ENCODE measurements around the gene ZNF763.
"Not testable (repeated sequence)": the region's sequence is repeated elsewhere in the genome, so short reads cannot be mapped to it uniquely, and the experiment has no call there.

Gene ZNF763

DNA sequence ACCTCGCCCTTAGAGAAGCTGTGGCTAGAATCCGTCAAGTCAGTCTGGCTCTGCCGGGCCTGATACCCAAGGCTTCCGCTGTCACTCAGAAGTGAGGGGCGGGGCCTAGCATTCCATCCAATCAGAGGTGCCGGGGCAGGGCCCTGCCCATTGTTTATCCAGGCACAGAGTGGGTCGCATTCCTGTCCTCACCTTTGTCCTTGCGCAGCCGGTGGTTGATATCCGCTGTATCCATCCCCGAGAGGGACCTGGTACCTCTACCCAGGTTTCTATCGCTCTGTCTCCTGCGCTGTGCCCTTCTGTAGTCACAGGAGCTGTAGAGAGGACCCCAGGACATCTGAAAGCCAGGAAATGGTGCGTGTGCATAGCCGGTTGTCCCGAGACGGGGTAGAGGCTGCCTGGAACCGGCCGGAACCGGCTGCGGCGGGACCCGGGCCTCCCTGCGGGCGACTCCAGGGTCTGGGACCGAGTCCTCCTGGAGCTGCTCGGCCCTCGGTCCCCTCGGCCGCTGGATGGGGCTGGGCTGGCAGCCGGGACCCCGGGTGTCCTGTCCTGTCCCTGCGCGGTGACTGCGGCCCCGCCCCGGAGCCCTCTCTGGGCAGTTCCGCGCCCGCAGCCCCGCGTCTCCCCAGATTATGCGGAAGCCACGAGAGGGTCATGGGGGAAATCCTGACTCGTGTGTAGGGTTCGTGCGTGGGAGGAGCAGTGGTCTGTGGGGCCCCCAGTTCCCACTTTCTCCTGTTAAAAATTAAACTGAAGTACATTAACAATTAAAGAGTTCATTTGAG is at the start of gene ZNF763:
Gene ZNF763, plus strand, starts transcription at position 183 of the 788 bp plus-strand sequence. Its CDS starts 169 bp downstream, at position 352.
- DNase-seq, result peak; percentile 36

DNA sequence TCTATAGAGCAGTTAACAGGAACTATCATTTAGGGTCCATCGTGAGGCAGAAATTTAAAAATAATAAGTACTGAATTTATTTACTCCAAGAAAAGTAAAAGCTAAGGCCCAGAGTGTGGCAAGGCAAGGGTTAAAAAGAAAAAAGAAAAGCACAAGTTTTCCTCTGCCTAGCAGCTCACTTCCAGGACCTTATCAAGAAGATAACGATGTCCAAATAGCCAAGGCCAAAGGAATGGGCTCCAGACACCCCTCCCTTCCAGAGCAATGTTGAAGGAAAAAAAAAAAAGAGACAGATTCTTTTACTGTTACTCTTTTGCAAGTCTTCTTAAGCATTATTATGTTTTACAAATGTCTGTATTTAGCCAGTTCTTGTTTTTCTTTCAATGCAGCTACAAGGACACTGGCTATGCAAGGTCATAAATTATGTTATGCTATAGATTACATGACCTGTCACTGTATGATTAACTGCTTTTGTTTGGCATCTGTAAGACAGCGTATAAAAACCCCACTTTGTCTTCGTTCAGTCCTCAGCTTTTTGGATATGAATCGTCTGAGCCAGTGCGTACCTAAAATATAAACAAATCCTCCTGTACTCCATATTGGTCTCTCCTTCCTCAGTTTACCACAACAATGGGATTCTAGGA is 42.9 kb upstream of the ZNF763 start:
- DNase-seq, result no peak

DNA sequence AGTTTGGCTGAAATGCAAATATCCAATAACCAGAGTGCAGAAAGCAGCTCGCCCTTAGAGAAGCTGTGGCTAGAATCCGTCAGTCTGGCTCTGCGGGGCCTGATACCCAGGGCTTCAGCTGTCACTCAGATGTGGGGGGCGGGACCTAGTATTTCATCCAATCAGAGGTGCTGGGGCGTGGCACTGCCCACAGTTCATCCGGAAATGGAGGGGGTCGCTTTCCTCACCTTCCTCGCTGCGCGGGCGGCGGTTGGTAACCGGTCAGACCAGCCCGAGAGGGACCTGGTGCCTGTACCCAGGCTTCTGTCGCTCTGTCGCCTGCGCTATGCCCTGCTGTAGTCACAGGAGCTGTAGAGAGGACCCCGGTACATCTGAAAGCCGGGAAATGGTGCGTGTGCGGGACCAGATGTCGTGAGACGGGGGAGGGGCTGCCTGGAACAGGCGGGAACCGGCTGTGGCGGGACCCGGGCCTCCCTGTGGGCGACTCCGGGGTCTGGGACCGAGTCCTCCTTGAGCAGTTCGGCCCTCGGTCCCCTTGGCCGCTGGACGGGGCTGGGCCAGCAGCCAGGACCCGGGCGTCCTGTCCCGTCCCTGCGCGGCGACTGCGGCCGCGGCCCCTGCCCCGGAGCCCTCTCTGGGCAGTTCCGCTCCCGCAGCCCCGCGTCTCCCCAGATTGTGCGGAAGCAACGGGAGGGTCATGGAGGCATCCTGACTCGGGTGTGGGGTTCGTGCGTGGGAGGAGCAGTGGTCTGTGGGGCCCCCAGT is 39.8 kb upstream of the ZNF763 start, which contains the start of gene ZNF700:
Gene ZNF700, plus strand, starts transcription at position 222 of the 765 bp plus-strand sequence. Its CDS starts 104 bp downstream, at position 326.
- peak; percentile 81 for DNase-seq

DNA sequence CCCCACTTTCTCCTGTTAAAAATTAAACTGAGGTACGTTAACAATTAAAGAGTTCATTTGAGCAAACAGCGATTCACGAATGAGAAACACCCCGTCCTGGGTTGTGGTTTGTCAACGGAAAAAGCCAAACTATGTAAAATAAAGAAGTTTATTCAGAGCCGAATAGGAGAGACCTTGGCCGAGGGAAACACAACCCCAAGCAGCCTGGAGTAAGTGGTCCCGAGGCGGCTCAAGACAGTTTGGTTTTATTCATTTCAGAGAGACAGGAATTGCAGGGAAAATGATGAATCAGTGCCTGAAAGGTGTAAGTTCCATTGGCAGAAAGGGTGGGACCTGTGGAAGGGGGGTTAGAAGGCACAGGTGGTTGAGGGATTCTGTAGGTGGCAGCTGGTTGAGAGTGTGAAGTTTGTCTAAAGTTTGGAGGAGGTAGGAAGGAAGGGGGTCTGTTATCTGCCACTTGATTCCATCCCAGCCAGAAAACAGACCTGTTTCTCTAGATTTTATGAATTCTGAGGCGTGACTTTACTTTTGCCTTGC is 39.1 kb upstream of the ZNF763 start:
- not testable (repeated sequence) for DNase-seq

DNA sequence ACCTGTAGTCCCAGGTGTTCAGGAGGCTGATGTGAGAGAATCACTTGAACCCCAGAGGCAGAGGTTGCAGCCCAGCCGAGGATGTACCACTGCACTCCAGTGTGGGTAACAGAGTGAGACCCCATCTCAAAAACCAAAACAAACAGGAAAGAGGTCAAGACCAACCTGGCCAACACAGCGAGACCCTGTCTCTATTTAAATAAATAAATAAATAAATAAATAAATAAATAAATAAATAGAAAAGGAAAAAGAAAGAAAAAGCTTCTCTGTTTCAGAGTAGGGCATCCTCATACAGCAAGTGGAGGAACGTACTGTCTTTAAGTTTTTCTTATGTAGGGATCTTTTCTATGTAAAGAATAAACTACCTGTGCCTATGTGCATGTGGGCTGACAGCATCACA is 37.6 kb upstream of the ZNF763 start:
- DNase-seq, result no peak

DNA sequence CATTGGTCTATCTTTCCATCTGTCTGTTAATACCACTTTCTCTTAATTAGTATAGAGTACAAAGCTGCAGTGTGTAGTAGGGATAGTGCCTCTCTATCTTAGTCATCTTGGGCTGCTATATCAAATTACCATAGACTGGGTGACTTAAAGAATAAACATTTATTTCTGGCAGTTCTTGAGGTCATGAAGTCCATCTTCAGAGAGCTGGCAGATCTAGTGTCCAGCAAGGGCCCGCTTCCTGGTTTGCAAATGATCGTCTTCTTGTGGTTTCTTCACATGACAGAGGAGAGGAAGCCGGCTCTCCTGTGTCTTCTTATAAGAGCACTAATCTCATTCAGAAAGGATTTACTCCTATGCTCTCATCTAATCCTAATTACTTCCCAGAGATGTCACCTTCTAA is 33.8 kb upstream of the ZNF763 start:
- no peak for DNase-seq

DNA sequence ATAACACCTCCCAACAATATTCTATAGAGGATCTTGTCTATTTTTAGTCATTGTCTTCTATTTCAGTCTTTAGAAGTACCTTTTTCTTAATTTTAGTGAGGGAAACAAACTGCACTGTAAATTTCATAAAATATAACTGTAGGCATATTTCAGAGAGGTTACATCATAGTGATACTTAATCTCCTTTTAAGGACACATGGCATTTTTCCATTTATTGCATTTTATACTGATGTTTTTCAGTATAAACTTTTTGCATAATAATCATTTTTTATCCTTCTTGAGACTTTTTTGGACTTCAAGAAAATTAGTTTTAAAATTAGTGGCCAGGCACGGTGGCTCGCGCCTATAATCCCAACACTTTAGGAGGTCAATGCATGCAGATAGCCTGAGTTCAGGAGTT is 33.3 kb upstream of the ZNF763 start:
- DNase-seq, result no peak

DNA sequence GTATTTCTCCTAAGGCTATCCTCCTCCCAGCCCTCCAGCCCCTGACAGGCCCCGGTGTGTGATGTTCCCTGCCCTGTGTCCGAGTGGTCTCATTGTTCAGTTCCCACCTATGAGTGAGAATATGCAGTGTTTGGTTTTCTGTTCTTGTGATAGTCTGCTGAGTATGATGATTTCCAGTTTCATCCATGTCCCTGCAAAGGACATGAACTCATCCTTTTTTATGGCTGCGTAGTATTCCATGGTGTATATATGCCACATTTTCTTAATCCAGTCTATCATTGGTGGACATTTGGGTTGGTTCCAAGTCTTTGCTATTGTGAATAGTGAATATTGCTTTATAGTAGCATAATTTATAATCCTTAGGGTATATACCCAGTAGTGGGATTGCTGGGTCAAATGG is 29.0 kb upstream of the ZNF763 start:
- DNase-seq, result not testable (repeated sequence)

DNA sequence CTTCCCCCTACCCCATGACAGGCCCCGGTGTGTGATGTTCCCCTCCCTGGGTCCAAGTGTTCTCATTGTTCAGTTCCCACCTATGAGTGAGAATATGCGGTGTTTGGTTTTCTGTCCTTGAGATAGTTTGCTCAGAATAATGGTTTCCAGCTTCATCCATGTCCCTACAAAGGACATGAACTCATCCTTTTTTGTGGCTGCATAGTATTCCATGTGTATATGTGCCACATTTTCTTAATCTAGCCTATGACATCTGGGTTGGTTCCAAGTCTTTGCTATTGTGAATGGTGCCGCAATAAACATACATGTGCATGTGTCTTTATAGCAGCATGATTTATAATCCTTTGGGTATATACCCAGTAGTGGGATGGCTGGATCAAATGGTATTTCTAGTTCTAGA is 26.5 kb upstream of the ZNF763 start:
- not testable (repeated sequence) for DNase-seq

DNA sequence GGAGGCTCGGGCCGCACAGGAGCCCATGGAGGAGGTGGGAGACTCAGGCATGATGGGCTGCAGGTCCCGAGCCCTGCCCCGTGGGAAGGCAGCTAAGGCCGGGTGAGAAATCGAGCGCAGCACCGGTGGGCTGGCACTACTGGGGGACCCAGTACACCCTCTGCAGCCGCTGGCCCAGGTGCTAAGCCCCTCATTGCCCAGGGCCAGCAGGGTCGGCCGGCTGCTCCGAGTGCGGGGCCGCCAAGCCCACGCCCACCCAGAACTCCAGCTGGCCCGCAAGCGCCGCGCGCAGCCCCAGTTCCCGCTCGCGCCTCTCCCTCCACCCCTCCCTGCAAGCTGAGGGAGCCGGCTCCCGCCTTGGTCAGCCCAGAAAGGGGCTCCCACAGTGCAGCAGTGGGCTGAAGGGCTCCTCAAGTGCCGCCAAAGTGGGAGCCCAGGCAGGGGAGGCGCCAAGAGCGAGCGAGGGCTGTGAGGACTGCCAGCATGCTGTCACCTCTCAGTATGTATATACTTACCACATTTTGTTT is 23.4 kb upstream of the ZNF763 start:
- DNase-seq, result not testable (repeated sequence)

DNA sequence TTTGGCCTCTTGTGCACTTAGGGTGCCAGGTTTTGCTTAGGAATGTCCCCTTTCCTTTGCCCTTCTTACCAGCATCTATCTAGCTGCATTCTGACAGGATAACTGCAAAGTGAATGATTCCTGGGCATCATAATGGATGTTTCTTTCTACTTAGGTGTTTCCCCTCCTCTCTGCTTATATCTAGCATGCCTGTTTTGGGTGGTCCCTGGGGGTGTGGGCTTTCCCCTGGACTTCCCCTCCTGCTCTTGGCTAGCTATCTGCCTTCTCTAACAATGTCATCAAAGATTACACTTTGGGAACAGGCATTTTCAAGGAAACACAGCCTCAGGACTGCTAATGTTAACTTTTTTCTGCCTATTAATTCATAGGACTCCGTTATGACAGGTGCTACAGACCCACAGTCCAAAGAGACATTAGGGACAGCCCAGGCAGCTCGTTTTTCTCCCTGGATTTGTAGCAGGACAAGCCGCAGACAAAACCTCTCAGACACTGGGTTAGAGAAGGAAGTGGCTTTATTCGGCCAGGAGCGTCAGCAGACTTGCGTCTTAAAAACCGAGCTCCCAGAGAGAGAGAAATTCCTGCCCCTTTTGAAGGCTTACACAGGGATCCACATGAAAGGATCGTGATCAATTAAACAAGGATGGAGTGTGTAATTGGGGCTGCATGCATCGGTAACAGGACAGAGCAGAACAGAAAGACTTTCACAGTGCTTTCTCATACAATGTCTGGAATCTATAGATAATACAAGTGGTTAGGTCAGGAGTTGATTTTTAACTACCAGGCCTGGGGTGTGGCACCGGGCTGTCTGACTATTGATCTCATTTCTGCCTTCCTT is 22.6 kb upstream of the ZNF763 start:
- no peak for DNase-seq

DNA sequence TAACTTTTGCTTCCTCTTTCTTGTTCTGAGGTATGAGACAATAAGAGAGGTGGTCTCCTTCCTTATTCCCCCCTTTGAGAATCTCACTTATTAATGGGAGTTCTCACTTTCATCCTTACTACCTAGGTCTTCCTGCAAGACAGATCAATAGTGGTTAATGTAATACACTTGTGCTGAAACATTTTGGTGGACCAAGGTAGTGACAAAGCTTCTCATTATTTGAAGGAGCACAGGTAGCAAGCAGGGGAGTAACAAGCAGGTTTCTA is 22.1 kb upstream of the ZNF763 start:
- DNase-seq, result no peak

DNA sequence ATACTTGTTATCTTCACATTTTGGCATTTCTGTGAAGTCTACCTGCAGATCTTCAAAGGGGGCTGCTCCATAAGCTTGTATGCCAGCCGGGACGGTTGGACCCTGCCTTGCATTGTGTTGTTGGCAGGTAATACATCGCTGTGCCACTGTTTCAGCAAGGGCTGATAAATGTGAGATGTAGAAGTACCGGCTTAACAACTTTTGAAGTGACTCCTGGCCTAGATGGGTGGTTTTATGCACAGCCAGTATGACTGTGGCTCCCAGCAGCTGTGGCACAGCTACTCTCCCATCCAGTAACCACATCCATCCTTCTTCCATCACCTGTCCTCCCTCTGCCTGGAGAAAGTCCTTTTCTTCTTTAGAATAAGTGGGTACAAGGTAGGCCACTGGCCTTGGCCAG is 20.2 kb upstream of the ZNF763 start:
- no peak for DNase-seq

DNA sequence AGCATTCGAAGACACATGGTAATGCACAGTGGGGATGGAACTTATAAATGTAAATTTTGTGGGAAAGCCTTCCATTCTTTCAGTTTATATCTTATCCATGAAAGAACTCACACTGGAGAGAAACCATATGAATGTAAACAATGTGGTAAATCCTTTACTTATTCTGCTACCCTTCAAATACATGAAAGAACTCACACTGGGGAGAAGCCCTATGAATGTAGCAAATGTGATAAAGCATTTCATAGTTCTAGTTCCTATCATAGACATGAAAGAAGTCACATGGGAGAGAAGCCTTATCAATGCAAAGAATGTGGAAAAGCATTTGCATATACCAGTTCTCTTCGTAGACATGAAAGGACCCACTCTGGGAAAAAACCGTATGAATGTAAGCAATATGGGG is 16.2 kb upstream of the ZNF763 start:
- DNase-seq, result no peak

DNA sequence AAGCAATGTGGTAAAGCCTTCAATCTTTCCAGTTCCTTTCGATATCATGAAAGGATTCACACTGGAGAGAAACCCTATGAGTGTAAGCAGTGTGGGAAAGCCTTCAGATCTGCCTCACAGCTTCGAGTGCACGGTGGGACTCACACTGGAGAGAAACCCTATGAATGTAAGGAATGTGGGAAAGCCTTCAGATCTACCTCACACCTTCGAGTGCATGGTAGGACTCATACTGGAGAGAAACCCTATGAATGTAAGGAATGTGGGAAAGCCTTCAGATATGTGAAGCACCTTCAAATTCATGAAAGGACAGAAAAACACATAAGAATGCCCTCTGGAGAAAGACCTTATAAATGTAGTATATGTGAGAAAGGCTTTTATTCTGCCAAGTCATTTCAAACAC is 15.6 kb upstream of the ZNF763 start:
- no peak for DNase-seq

DNA sequence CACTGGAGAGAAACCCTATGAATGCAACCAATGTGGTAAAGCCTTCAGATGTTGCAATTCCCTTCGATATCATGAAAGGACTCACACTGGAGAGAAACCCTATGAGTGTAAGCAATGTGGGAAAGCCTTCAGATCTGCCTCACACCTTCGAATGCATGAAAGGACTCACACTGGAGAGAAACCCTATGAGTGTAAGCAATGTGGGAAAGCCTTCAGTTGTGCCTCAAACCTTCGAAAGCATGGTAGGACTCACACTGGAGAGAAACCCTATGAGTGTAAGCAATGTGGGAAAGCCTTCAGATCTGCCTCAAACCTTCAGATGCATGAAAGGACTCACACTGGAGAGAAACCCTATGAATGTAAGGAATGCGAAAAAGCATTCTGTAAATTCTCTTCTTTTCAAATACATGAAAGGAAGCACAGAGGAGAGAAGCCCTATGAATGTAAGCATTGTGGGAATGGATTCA is 15.2 kb upstream of the ZNF763 start:
- DNase-seq, result not testable (repeated sequence)

DNA sequence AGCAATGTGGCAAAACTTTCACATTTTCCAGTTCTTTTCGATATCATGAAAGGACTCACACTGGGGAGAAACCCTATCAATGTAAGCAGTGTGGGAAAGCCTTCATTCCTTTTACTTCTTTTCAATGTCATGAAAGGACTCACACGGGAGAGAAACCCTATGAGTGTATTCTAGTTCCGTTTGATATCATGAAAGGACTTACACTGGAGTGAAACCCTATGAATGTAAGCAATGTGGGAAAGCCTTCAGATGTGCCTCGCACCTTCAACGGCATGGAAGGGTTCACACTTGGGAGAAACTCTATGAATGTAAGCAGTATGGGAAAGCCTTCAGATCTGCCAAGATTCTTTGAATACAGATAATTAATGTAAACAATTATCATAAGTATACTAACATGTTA is 14.5 kb upstream of the ZNF763 start:
- no peak for DNase-seq

DNA sequence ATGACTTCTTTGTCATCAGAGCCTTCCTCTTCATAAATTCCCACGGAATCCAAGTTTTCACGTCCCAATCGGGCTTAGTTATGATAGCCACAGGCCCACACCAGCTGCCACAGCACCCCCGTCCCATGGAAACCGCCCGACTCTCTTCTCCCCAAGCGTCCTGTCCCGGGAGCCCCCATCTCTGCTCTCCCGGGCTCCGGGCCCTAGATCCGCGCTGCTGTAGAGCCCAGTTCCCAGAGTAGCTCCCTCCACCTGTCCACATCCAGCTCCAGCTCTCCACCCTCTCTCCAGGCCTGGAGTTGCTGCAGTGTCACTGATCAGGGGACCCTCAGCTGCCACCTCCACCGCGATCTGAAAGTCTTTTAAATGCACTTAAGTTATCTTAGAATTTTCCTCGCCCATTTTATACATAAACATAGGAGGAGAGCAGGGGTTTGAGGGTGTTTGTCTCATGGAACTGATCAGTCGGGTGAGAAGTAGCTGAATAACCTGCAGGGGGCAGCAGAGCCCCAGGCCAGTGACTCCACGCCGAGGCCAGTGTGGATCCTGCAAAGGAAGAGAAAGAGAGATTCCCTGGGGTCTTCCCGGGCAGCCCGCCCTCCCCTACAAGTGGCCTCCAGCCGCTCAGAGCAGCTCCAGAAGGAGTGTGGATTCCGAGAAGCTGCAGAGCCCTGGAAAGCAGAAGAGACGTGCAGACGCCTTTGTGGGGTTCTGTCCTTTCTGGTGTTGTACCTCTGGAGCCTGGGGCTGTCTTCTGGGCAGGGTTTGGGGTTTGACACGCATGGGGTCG is 1.1 kb upstream of the ZNF763 start:
- peak; percentile 15 for DNase-seq

DNA sequence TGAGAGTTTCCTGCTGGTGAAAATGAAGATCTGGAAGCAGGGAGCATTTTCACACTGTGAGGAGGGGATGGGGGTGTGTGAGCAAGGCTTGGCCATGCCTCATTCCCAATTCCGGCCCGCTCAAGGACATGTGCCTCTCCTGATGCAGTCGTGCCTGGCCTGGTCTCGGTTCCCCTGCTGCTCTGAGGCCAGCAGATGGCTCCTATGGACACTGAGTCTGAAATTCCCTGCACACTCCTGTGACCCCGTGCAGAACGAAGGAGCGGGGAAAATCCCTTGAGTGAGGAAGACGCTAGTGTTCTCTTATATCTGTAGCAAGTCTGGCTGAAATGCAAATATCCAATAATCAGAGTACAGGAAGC is 363 bp upstream of the ZNF763 start:
- no peak for DNase-seq

DNA sequence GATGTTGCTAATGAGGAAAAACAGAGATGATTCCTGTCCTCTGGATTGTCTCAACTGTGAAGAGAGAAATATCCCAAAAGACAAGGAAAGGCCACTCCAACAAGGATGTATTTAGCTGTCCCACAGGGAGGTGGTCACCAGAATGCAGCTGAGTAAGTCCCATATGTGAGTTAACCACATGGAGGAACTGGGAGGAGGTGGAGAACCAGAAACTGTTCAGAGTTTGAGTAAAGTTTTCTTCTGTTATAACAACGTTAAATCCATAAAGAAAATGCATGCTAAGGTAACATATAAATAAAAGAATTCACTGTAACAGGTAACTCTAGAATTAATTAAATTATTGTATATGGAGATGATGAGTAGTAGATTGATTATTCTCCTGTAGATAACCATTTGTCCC is 5.3 kb downstream of the ZNF763 start:
- DNase-seq, result no peak

DNA sequence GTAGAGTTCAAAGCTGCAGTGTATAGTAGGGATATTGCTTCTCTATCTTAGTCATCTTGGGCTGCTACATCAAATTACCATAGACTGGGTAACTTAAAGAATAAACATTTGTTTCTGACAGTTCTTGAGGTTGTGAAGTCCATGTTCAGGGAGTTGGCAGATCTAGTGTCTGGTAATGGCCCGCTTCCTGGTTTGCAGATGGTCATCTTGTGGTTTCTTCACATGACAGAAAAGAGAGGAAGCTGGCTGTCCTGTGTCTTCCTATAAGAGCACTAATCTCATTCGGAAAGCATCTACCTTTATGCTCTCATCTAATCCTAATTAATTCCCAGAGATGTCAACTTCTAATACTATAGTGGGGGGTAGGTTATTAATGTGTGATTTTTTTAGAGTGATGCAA is 6.2 kb downstream of the ZNF763 start:
- DNase-seq, result no peak

Measured in NCI-H345 (cell line).